Stimulated activated CD8-positive, alpha-beta memory T cell treated with anti-CD3 and anti-CD28 coated beads, Interleukin-15, amount 100 ng/mL, for 24 hours (primary cell): ENCODE results near the gene ALG14.

Source experiments
- DNase-seq: peaks from one replicate; pipeline ENCODE4 v3.0.0-alpha.2; 2020; ENCODE audit warnings: low read depth

The ALG14 gene

GRCh38 chr1:94979656-94980581 lies 92.8 kb downstream of the ALG14 start:
- DNase-seq = no peak

GRCh38 chr1:94979131-94979530 lies 93.6 kb downstream of the ALG14 start:
- no peak for DNase-seq

DNA sequence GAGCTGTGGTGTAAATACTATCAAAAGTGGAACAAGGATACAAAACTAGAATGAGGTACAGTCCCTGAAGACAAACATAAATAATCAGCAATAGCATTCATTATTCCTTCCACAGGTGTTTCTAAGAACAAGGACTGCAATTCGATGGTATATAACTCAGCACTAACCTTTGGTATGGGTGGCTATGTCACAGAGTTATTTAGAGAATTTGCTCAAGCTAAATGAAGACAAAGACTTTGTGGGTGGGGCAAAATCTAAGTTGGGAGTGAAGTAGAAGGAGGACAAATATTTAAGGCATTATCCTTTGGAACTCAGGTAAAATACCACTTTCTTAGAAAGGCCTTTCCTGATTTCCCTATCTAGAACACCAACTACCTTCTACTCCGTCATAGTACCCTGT lies 94.3 kb downstream of the ALG14 start:
- DNase-seq = no peak

- DNase-seq = no peak
Measured at GRCh38 chr1:94976971-94977548, 95.7 kb downstream of the ALG14 start.

GRCh38 chr1:94974824-94975223 lies 97.9 kb downstream of the ALG14 start:
- no peak for DNase-seq

DNA sequence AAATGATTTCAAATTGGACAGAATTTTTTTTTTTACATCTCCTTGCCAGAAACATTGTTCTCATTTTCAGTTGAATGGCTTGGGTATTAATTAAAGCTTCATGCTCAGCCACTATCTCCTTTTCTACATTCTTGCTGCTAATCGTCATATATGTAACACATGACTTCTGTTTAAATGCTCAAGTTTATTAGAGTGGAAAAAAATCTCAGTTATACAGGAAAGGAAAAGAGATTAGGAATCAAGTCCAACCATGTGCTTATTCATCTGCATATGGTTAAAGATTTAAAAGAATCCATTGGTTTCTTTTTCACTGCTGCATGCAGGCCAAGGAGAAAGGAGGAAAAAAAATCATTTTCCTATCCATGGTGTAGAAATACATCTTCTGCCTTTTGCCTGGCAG lies 98.5 kb downstream of the ALG14 start:
- no peak for DNase-seq

DNA sequence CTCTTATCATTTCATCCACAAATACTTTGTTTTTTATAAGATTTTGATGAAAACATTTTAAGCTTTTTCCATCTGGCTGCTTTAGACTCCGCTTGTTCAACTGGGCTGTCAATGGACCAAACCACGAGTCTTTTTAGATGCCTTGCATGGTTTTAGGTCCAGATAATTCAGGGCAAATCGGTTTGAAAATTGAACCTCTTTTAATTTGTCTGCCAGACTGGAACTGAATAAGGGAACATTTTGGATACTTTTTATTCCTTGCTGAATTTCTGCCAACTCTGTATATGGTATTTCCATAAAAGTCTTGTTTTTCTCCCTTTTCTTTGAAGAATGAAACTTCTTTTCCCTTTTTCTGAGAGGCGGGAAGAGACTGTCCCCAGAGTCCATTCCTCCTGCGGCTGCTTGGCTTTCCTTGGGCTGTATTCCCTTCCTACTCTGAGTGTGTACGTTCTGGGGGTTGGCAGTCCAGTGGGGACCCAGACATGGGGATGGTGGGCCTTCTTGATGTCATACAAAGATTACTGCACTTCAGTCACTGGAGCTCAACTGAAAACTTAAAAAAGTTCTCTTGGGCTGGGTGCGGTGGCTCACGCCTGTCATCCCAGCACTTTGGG lies 99.3 kb downstream of the ALG14 start:
- DNase-seq = no peak

DNA sequence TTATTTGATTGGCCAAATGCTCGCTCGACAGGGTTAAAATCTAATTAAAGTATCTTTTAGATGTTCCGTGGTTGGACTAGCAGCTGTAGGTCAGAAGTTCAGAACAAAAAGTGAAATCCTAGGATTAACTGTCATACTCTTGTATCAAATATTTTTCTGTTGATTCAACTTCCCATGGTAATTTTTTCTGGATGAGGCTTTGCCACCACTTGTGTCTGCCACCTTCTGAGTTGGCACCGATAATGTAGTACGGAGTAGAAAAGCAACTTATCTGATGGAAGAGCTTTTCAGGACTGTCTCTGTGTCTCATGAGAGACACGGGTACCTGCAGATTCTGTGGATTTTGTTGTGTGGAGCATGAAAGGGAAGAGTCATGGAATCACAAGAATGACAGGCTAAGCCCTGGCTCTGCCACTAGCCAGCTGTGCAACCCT lies 101.2 kb downstream of the ALG14 start:
- no peak for DNase-seq

DNA sequence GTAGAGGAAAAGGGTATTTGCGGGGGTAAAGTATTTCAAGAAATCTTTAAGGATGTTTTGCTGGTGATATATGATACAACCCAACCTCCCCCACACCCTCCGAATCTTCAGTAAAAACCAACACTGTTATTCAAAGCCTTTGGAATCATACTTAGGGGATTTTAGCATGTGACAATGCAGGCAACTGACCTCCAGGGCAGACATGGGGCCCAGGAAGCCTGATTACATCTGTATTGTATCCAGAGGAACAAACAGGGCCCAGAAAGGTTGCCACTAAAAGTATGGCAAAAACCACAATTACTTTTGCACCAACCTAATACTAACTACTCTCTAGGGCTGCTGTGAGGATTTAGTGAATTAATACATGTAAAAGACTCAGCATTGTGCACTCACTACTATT lies 102.0 kb downstream of the ALG14 start:
- DNase-seq = no peak

DNA sequence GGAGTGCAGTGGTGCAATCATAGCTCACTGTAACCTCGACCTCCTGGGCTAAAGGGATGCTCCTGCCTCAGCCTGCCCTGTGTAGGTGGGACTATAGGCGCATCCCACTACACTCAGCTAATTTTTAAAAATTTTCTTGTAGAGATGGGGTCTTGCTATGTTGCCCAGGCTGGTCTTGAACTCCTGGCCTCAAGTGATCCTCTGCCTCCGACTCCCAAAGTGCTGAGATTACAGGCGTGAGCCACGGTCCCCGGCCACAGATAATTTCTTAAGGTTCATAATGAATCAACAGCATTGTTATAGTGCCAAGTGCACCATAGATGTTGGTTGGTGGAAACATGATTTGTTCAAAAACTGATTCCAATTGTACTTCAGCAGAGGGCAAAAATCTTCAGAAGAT lies 103.6 kb downstream of the ALG14 start:
- DNase-seq = no peak

- DNase-seq = no peak
Measured at GRCh38 chr1:94966033-94966432, 106.7 kb downstream of the ALG14 start.

DNA sequence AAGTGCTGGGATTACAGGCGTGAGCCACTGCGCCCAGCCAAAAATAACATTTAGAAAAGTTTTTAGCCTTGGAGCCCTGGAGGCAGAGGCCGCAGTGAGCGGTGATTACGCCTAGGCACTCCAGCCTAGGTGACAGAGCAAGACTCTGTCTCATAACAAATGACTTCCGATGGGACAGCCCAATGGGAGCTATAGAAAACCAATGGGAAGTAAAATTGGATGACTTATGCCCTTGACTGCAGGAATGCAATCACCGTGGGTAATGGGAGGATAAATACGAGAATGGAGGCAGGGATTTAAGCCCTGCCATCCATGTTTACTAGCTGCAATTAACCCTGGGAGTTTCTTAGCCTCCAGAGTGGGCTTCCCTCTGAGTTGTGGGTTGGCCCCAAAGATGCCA lies 108.9 kb downstream of the ALG14 start:
- DNase-seq = no peak

GRCh38 chr1:94962409-94963265 lies 110.1 kb downstream of the ALG14 start:
- no peak for DNase-seq

DNA sequence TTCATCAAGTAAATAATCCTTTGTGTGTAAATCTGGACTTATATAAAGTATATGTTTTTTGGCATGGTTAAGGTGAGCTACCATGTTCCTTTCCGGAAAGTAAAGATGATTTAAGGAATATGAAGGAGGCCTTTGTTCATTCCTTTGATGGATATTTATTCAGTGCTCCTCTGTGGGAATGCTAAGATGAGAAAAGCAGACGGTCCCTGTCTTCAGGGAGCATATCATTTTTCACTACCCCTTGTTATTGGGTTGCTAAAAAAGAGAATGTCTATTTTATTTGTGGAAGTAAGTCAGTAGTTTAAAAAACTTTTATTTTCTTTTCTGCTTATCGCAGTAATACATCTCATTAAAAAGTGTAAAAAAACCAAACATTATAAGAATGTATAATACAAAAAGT lies 110.8 kb downstream of the ALG14 start:
- DNase-seq = no peak

GRCh38 chr1:94961582-94961981 lies 111.2 kb downstream of the ALG14 start:
- DNase-seq = no peak

DNA sequence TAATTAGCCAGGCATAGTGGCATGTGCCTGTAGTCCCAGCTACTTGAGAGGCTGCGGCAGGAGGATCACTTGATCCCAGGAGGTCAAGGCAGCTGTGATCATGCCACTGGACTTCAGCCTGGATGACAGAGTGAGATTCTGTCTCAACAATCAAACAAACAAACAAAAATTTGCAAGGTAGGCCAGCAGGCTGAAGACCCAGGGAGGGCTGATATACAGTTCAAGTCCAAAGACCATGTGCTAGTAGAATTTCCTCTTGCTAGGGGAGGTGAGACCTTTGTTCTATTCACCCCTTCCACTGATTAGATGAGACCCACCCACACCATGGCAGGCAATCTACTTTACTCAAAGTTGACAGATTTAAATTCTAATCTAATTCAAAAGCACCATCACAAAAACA lies 114.7 kb downstream of the ALG14 start:
- no peak for DNase-seq

DNA sequence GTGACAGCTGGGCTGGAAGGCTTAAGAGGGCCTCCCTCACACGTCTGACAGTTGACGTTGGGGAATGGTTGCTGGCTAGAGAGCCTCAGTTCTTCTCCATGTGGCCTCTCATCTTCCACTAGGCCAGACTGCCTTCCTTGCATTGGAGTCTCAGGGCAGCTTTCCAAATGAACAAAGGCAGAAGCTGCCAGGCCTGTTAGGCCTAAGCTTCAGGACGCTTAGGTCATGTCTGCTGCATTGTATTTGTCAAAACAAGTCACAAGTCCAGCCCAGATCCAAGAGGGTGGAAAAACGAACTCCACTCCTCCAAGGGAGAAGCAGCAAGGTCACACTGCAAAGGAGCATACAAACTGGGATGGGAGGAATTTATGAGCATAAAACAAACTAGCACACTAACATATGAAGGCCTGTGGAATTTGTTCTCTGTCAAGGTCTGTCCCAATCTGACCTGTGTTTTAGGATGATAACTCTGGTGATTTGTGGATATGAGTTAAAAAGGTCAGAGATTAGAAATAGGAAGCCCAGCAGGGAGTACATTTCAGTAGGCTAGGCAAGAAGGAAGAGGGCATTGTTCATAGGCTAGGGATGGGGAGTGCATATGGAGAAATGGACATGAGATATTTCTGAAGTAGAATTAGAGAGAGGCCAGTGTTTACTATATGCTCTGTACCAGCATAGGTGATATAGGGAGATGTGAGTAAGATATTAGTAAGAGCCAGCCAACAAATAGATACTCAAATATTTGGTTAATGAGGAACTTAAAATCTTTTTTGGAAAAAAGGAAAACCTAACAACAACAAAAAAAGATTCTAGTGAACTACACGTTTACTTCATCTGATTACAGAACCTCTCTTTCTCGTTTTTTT lies 116.8 kb downstream of the ALG14 start:
- DNase-seq = no peak

GRCh38 chr1:94954263-94955220 lies 118.2 kb downstream of the ALG14 start:
- DNase-seq = no peak

GRCh38 chr1:94953746-94954145 lies 119.0 kb downstream of the ALG14 start:
- DNase-seq = no peak

- no peak for DNase-seq
Measured at GRCh38 chr1:94953107-94953506, 119.6 kb downstream of the ALG14 start.
